Stimulated activated CD4-positive, alpha-beta T cell treated with anti-CD3 and anti-CD28 coated beads, Interleukin-2, amount 100 ng/mL, for 4 hours (primary cell): ENCODE results near the gene STAT5B.
"Not testable (repeated sequence)": the region's sequence is repeated elsewhere in the genome, so short reads cannot be mapped to it uniquely, and the experiment has no call there.

Experiments used
- DNase-seq: peaks from one replicate; pipeline ENCODE4 v3.0.0-alpha.2; 2020; ENCODE audit warnings: low read depth

STAT5B gene

GRCh38 chr17:42305543-42306384 lies 29.6 kb upstream of the STAT5B start:
- DNase-seq = no peak

- DNase-seq = not testable (repeated sequence)
These were observed 28.8 kb upstream of the STAT5B start for GRCh38 chr17:42305031-42305330.

GRCh38 chr17:42304187-42305030 lies 28.2 kb upstream of the STAT5B start:
- DNase-seq = no peak

- DNase-seq = no peak
These were observed 27.5 kb upstream of the STAT5B start for GRCh38 chr17:42303694-42304093.

GRCh38 chr17:42301022-42301421 lies 24.8 kb upstream of the STAT5B start:
- no peak for DNase-seq

GRCh38 chr17:42299913-42300312 lies 23.7 kb upstream of the STAT5B start:
- not testable (repeated sequence) for DNase-seq

GRCh38 chr17:42299361-42299760 lies 23.2 kb upstream of the STAT5B start:
- not testable (repeated sequence) for DNase-seq

GRCh38 chr17:42297775-42298174 lies 21.6 kb upstream of the STAT5B start:
- not testable (repeated sequence) for DNase-seq

GRCh38 chr17:42296012-42296411 lies 19.8 kb upstream of the STAT5B start:
- DNase-seq = no peak

- DNase-seq = no peak
These were observed 18.5 kb upstream of the STAT5B start for GRCh38 chr17:42294469-42295398.

- DNase-seq = no peak
These were observed 14.9 kb upstream of the STAT5B start for GRCh38 chr17:42291129-42291528.

- no peak for DNase-seq
These were observed 14.4 kb upstream of the STAT5B start for GRCh38 chr17:42290577-42290976.

- peak; percentile 85 for DNase-seq
These were observed 13.5 kb upstream of the STAT5B start for GRCh38 chr17:42289611-42290181.

GRCh38 chr17:42288803-42289610 lies 12.8 kb upstream of the STAT5B start:
- peak; percentile 69 for DNase-seq

GRCh38 chr17:42287977-42288802 lies 12.0 kb upstream of the STAT5B start, which contains the start of gene STAT5A:
Gene STAT5A (plus strand): TSS chr17:42288498. CDS start chr17:42289412, 914 bp downstream.
- peak; percentile 58 for DNase-seq

- peak; percentile 30 for DNase-seq
These were observed 11.2 kb upstream of the STAT5B start for GRCh38 chr17:42287305-42287976.

GRCh38 chr17:42286411-42287221 lies 10.4 kb upstream of the STAT5B start:
- DNase-seq = no peak

GRCh38 chr17:42285346-42286050 lies 9.3 kb upstream of the STAT5B start:
- no peak for DNase-seq
